ENCODE measurements around the gene C10orf67.

C10orf67 gene

DNA sequence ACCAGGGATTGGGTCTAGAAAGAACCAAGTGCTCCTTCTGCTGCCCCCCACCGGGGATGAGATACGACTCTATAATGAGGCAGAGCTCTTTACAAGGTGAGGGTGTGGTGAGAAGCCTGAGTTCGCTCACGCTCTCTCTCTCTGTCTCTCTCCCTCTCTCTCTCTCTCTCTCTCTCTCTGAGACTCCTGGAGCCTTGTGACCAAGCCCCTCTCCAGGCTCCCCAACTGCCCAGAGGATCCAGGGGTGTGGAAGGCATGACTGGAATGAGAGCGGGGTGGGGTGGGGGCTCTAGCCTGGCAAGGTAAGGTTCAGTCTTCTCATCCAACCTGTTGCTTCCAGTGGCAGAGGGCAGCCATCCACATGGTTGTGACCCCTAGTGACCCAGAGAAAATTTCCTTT, 155.6 kb downstream of the C10orf67 start:
- Histone ChIP-seq H3K9ac (ENCODE audit: low read length in 2 of 2) (no peak overlapping the region), H3K27me3 (ENCODE audit: control insufficient read depth in 1 of 2, insufficient read depth in 2 of 2, low read length in 2 of 2) (peaks cover 24 to 36% of the 10 kb centered on the region in 2 donors), H3K4me3 (ENCODE audit: low read length in 2 of 2) (no peak overlapping the region), H3K4me1 (ENCODE audit: control insufficient read depth, insufficient read depth, low read length) (peaks cover 3% of the 10 kb centered on the region), H3K36me3 (ENCODE audit: control insufficient read depth in 2 of 2, insufficient read depth in 2 of 2, low read length in 2 of 2) (no peaks in the 10 kb centered on the region), H3K27ac (ENCODE audit: low read length) (no peak overlapping the region), H3K9me3 (ENCODE audit: control insufficient read depth in 2 of 2, low read length in 2 of 2) (no peaks in the 10 kb centered on the region)

DNA sequence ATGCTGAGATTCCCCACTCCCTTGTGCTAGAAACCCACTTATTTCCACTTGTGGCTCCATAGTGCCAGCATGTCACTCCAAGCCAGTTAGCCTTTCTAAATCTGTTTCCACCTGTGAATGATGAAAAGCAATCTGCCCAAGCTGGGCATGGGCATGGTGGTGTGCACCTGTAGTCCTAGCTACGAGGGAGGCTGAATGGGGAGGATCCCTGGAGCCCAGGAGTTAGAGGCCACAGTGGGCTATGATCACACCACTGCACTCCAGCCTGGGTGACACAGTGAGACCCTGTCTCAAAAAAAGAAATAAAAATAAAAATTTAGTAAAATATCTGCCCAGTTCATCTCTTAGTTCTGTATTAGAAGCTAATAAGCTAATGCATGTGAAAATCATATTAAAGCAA, 157.4 kb downstream of the C10orf67 start:
- no peak overlapping the region for H3K9ac ChIP-seq (ENCODE audit: low read length in 2 of 2)

DNA sequence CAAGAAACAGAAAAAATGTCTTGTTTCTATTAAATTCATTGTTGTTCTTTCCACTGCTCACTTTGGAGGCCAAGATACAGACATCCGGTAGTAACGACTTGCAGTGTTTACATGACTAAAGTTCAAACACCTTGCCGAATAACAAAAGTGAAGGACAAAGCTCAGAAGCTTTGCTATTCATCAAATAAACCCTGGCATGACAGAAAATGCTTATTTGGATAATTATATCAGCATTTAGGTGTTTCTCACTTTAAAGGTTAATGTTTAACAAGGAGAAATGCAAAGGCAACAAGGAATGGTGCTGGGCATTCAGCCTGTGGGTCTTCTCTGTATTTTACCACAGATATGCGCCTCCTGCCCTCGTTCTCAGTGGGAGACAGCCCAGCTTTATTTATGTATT, 157.9 kb downstream of the C10orf67 start:
- Histone ChIP-seq H3K4me1 (ENCODE audit: control insufficient read depth, insufficient read depth, low read length) (no peaks in the 10 kb centered on the region), H3K27ac (ENCODE audit: low read length) (no peak overlapping the region), H3K9me3 (ENCODE audit: control insufficient read depth in 2 of 2, low read length in 2 of 2) (peaks cover 0 to 3% of the 10 kb centered on the region in 2 donors), H3K4me3 (ENCODE audit: low read length in 2 of 2) (no peak overlapping the region), H3K36me3 (ENCODE audit: control insufficient read depth in 2 of 2, insufficient read depth in 2 of 2, low read length in 2 of 2) (no peaks in the 10 kb centered on the region), H3K9ac (ENCODE audit: low read length in 2 of 2) (no peak overlapping the region), H3K27me3 (ENCODE audit: control insufficient read depth in 1 of 2, insufficient read depth in 2 of 2, low read length in 2 of 2) (peaks cover 21 to 25% of the 10 kb centered on the region in 2 donors)

More for the DNA sequence above, 157.4 kb downstream of the C10orf67 start:
- H3K27ac ChIP-seq (ENCODE audit: low read length), result no peak overlapping the region
- H3K9me3 ChIP-seq (ENCODE audit: control insufficient read depth in 2 of 2, low read length in 2 of 2), result peaks cover 0 to 3% of the 10 kb centered on the region in 2 donors
- H3K27me3 ChIP-seq (ENCODE audit: control insufficient read depth in 1 of 2, insufficient read depth in 2 of 2, low read length in 2 of 2), result peaks cover 25% of the 10 kb centered on the region in 2 donors
- peaks cover 1% of the 10 kb centered on the region for H3K4me1 ChIP-seq (ENCODE audit: control insufficient read depth, insufficient read depth, low read length)
- no peaks in the 10 kb centered on the region for H3K36me3 ChIP-seq (ENCODE audit: control insufficient read depth in 2 of 2, insufficient read depth in 2 of 2, low read length in 2 of 2)
- no peak overlapping the region for H3K4me3 ChIP-seq (ENCODE audit: low read length in 2 of 2)

DNA sequence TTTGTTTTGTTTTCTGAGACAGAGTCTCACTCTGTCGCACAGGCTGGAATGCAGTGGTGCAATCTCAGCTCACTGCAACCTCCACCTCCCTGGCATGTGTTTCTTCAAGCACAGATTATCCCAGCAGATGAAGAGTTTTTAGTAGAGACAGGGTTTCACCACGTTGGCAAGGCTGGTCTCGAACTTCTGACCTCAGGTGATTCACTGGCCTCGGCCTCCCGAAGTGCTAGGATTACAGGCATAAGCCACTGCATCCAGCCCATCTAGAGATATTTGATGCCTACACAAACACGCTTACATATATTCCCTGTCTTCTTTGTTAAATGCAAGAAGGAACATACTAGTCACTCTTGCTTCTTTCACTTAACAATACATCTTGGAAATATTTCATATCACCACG, 158.4 kb downstream of the C10orf67 start:
- H3K4me3 ChIP-seq (ENCODE audit: low read length in 2 of 2), result no peak overlapping the region
- H3K36me3 ChIP-seq (ENCODE audit: control insufficient read depth in 2 of 2, insufficient read depth in 2 of 2, low read length in 2 of 2), result no peaks in the 10 kb centered on the region
- no peak overlapping the region for H3K9ac ChIP-seq (ENCODE audit: low read length in 2 of 2)
- no peaks in the 10 kb centered on the region for H3K4me1 ChIP-seq (ENCODE audit: control insufficient read depth, insufficient read depth, low read length)
- no peak overlapping the region for H3K27ac ChIP-seq (ENCODE audit: low read length)
- H3K27me3 ChIP-seq (ENCODE audit: control insufficient read depth in 1 of 2, insufficient read depth in 2 of 2, low read length in 2 of 2), result peaks cover 18 to 20% of the 10 kb centered on the region in 2 donors
- peaks cover 0 to 3% of the 10 kb centered on the region in 2 donors for H3K9me3 ChIP-seq (ENCODE audit: control insufficient read depth in 2 of 2, low read length in 2 of 2)

DNA sequence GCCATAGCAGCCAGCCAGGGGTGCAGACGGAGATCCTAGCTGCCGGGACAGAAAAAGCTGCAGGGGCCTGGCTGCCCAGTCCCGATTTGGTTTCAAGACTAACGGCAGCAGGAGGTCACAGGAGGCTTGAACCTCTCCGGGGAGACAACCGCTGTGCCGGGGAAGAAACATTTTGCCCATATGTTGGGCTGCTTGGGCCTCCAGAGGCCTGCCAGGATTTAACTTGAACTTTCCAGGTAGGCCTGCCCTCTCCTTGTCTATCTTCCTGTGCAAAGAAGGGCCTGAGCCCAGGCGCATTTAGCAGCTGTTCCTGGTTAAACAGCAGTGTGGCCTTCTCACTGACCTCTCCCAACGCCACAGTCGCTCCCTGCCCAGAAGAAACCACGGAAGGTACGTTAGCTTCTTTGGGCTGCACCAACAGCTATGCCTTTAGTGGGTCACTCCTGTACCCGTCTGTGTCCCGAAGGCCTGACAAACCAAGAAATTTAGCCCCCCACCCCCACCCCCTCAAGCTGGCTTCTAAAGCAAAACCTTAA, 169.6 kb downstream of the C10orf67 start:
- Histone ChIP-seq H3K9me3 (ENCODE audit: control insufficient read depth in 2 of 2, low read length in 2 of 2) (no peaks in the 10 kb centered on the region), H3K36me3 (ENCODE audit: control insufficient read depth in 2 of 2, insufficient read depth in 2 of 2, low read length in 2 of 2) (no peaks in the 10 kb centered on the region), H3K9ac (ENCODE audit: low read length in 2 of 2) (no peak overlapping the region), H3K27ac (ENCODE audit: low read length) (no peak overlapping the region), H3K27me3 (ENCODE audit: control insufficient read depth in 1 of 2, insufficient read depth in 2 of 2, low read length in 2 of 2) (peaks cover 27 to 55% of the 10 kb centered on the region in 2 donors), H3K4me3 (ENCODE audit: low read length in 2 of 2) (no peak overlapping the region), H3K4me1 (ENCODE audit: control insufficient read depth, insufficient read depth, low read length) (peaks cover 2% of the 10 kb centered on the region)

DNA sequence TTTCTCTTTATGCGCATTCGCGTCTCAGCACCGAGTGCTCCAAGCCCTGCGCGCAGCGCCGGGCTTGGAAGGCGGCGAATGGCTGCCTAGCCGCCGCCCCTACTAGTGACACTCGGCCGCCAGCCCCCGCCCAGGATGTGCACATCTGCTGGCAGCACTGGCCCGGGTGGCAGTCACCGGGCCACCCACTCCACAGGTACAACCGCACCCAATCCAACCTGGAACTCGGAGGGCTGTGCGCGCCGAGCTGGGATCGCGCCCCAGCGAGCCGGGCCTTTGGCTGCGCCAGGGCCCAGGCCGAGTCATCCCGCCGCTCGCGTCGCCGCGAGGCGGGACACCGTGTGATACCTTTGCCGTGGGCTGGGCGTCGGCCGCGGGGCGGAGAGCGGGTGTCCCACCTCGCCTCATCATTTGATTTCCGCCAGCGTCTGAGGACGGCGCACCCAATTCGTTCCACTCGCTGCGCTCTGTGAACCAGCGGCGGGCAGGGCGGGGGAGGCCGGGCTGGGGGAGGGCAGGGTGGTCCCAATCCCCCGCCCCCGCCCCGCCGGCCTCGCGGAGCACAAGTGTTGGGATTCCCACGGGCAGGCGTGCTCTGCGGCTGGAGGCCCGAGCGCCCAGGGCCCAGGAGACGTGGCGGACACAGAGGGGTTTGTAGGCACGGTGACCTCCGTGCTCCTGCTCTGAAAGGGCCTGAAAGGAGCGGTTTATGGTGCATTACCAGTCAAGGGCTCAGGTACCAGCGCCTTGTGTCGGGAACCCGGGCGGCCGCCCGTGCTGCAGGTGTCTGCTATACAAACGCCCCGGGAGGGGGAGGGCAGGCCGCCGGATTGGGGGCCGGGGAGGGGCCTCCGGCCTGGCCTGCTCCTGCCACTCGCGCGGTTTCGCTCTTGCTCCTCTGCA, 170.3 kb downstream of the C10orf67 start:
- no peaks in the 10 kb centered on the region for H3K9me3 ChIP-seq (ENCODE audit: control insufficient read depth in 2 of 2, low read length in 2 of 2)
- no peaks in the 10 kb centered on the region for H3K36me3 ChIP-seq (ENCODE audit: control insufficient read depth in 2 of 2, insufficient read depth in 2 of 2, low read length in 2 of 2)
- no peak overlapping the region for H3K27ac ChIP-seq (ENCODE audit: low read length)
- peaks cover 30 to 55% of the 10 kb centered on the region in 2 donors for H3K27me3 ChIP-seq (ENCODE audit: control insufficient read depth in 1 of 2, insufficient read depth in 2 of 2, low read length in 2 of 2)
- H3K4me1 ChIP-seq (ENCODE audit: control insufficient read depth, insufficient read depth, low read length), result peaks cover 2% of the 10 kb centered on the region
- H3K4me3 ChIP-seq (ENCODE audit: low read length in 2 of 2), result no peak overlapping the region
- no peak overlapping the region for H3K9ac ChIP-seq (ENCODE audit: low read length in 2 of 2)

DNA sequence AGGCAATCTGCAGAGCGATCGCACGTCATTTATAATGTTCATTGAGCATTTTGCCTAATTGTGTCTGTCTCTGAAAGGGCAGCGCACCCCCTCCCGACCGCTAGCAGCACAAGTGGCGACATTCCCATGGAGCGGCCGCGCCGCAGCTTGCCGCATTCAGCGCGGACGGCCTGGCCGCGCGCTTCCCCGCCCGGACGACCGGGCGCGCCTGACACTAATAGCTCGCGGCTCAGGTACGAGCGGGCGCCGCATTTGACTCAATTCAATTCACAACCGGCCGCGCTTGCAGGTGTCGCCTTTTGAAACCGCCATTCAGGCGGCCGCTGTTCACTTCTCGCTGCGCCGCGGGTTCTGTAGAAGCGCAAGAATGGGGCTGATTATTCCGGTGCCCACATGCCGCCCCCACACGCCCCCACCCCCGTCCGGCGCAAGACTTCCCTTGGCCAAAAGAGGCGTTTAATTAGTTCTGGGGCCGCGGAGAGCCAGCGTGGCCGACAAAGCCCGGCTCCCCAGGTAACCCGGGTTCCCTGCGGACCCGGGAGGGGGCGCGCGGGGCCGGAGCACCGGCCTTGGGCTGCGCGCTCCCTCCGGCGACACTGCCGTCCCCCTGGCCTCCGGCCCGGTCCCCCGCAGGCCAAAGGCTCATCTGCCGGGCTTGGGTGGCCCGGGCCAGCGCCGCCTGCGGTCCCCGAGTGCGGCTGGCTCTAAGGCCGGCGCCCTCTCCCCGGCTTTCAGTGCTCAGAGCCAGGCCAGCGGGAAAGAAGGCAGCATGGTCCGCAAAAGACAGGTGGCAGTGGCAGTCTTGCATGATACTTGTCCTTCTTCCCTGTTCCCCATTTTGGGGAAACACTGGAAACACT, 171.2 kb downstream of the C10orf67 start:
- Histone ChIP-seq H3K9ac (ENCODE audit: low read length in 2 of 2) (no peak overlapping the region), H3K36me3 (ENCODE audit: control insufficient read depth in 2 of 2, insufficient read depth in 2 of 2, low read length in 2 of 2) (no peaks in the 10 kb centered on the region), H3K9me3 (ENCODE audit: control insufficient read depth in 2 of 2, low read length in 2 of 2) (no peaks in the 10 kb centered on the region), H3K27ac (ENCODE audit: low read length) (no peak overlapping the region), H3K4me3 (ENCODE audit: low read length in 2 of 2) (no peak overlapping the region), H3K27me3 (ENCODE audit: control insufficient read depth in 1 of 2, insufficient read depth in 2 of 2, low read length in 2 of 2) (peaks cover 28 to 53% of the 10 kb centered on the region in 2 donors), H3K4me1 (ENCODE audit: control insufficient read depth, insufficient read depth, low read length) (peaks cover 2% of the 10 kb centered on the region)

DNA sequence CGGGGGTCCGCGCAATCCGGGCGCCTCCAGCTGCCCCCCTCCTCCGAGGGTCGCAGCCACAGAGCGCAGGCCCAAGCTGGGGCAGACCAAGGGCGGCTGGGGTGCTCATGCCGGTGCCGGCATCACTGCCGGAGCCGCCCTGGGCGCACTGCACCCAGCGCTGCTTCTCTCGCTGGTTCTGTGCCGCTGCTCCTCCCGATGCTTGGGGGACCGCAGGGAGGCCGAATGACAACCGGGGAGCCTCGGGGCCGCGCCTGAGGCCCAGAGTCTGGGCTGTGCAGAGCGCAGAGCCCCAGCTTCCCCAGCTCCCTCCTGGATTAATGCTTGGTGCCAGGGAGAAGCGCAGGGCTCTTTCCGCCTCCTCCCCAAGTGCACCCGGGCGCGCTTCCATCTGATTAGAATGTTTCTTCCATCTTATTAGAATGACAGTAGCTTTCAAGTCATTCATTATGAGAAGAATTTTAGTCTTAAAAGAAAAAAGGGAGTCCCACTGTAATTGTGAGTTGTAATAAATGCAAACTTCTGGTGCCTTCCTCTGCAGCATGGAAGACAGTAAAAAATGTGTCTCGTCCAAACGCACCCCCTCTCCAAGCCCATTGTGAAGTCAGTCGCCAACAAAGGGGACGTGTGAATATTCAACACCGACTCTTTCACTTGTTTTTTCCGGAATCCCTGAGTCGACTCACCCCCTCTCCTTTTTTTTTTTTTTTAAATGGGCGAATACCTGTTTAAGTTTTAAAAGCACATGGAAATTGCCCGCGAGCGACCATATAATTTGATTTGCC, 172.0 kb downstream of the C10orf67 start:
- H3K9me3 ChIP-seq (ENCODE audit: control insufficient read depth in 2 of 2, low read length in 2 of 2), result no peaks in the 10 kb centered on the region
- peaks cover 25 to 53% of the 10 kb centered on the region in 2 donors for H3K27me3 ChIP-seq (ENCODE audit: control insufficient read depth in 1 of 2, insufficient read depth in 2 of 2, low read length in 2 of 2)
- H3K27ac ChIP-seq (ENCODE audit: low read length), result no peak overlapping the region
- no peak overlapping the region for H3K9ac ChIP-seq (ENCODE audit: low read length in 2 of 2)
- peaks cover 2% of the 10 kb centered on the region for H3K4me1 ChIP-seq (ENCODE audit: control insufficient read depth, insufficient read depth, low read length)
- H3K4me3 ChIP-seq (ENCODE audit: low read length in 2 of 2), result no peak overlapping the region
- no peaks in the 10 kb centered on the region for H3K36me3 ChIP-seq (ENCODE audit: control insufficient read depth in 2 of 2, insufficient read depth in 2 of 2, low read length in 2 of 2)

DNA sequence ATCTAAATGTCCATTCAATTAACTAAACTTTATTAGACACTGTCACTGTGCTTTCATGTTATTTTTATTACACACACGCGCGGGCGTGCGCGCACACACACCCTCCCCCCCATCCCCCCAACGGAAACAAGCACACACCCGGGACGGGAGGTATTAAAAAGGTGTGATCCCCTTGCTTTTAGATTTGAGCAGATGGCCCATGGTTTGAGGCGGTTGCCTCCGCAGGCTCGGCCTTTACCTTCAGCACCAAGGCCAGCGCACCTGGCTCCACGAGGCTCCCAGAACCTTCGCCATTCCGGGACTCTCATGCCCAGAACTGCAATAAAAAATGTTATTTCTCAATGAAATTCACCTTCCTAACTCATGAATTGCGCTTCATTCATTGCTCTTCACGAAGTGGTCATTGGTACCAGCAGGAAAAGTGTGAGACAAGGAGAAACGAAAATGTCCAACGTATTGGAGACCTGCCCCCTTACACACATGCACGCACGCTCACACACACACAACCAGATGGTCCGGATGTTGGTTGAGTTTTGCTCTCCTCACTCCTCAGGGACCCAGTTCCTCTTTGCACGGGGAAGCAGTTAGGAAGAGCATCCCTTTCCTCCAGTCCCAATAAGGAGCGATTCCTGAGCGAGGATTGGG, 173.2 kb downstream of the C10orf67 start:
- Histone ChIP-seq H3K36me3 (ENCODE audit: control insufficient read depth in 2 of 2, insufficient read depth in 2 of 2, low read length in 2 of 2) (no peaks in the 10 kb centered on the region), H3K9ac (ENCODE audit: low read length in 2 of 2) (no peak overlapping the region), H3K27me3 (ENCODE audit: control insufficient read depth in 1 of 2, insufficient read depth in 2 of 2, low read length in 2 of 2) (peaks cover 20 to 53% of the 10 kb centered on the region in 2 donors)

More for the DNA sequence above, 173.2 kb downstream of the C10orf67 start:
- Histone ChIP-seq H3K4me3 (ENCODE audit: low read length in 2 of 2) (no peak overlapping the region), H3K27ac (ENCODE audit: low read length) (no peak overlapping the region), H3K9me3 (ENCODE audit: control insufficient read depth in 2 of 2, low read length in 2 of 2) (no peaks in the 10 kb centered on the region), H3K4me1 (ENCODE audit: control insufficient read depth, insufficient read depth, low read length) (peaks cover 2% of the 10 kb centered on the region)
